GM21737 (cell line): ENCODE results near the gene GPR32.
"Not testable (repeated sequence)": the region's sequence is repeated elsewhere in the genome, so short reads cannot be mapped to it uniquely, and the experiment has no call there.

Source experiments
- ATAC-seq: cut with Tn5 transposase; IDR thresholded peaks from one replicate; pipeline ENCODE4 v1.9.1; 2021; ENCODE audit warnings: mild to moderate bottlenecking, moderate library complexity; ENCODE audit not compliant: unreplicated experiment

GPR32 gene

GRCh38 chr19:50779504-50780457 is 9.5 kb downstream of the GPR32 start:
- ATAC-seq = no peak

GRCh38 chr19:50780753-50781435 is 10.6 kb downstream of the GPR32 start:
- ATAC-seq = no peak

GRCh38 chr19:50783848-50784152 is 13.5 kb downstream of the GPR32 start:
- not testable (repeated sequence) for ATAC-seq

- ATAC-seq = no peak
Observed at GRCh38 chr19:50784710-50785109, 14.4 kb downstream of the GPR32 start.

GRCh38 chr19:50785329-50785728 is 15.1 kb downstream of the GPR32 start:
- no peak for ATAC-seq

- ATAC-seq = no peak
Observed at GRCh38 chr19:50790396-50790795, 20.1 kb downstream of the GPR32 start, which contains the start of gene ACP4. ACP4 (plus strand) TSS chr19:50790415; CDS start chr19:50790415, 0 bp downstream.

- no peak for ATAC-seq
Observed at GRCh38 chr19:50790922-50791467, 20.7 kb downstream of the GPR32 start.

- ATAC-seq = no peak
Observed at GRCh38 chr19:50791594-50792271, 21.5 kb downstream of the GPR32 start.

- no peak for ATAC-seq
Observed at GRCh38 chr19:50792272-50793250, 22.3 kb downstream of the GPR32 start.

GRCh38 chr19:50793558-50794065 is 23.3 kb downstream of the GPR32 start:
- ATAC-seq = no peak

GRCh38 chr19:50794074-50794875 is 24.0 kb downstream of the GPR32 start:
- ATAC-seq = no peak

- ATAC-seq = no peak
Observed at GRCh38 chr19:50794876-50795663, 24.8 kb downstream of the GPR32 start.

GRCh38 chr19:50795664-50796073 is 25.4 kb downstream of the GPR32 start:
- no peak for ATAC-seq

GRCh38 chr19:50796128-50796633 is 25.9 kb downstream of the GPR32 start:
- no peak for ATAC-seq

GRCh38 chr19:50796634-50797428 is 26.6 kb downstream of the GPR32 start:
- no peak for ATAC-seq

GRCh38 chr19:50797429-50797780 is 27.1 kb downstream of the GPR32 start:
- no peak for ATAC-seq
